HG03139 (cell line): Measurements from ENCODE around the gene NUP188.

Source experiments
- ATAC-seq: cut with Tn5 transposase; IDR thresholded peaks from one replicate; pipeline ENCODE4 v1.9.1; 2021; ENCODE audit not compliant: unreplicated experiment

NUP188 gene

DNA sequence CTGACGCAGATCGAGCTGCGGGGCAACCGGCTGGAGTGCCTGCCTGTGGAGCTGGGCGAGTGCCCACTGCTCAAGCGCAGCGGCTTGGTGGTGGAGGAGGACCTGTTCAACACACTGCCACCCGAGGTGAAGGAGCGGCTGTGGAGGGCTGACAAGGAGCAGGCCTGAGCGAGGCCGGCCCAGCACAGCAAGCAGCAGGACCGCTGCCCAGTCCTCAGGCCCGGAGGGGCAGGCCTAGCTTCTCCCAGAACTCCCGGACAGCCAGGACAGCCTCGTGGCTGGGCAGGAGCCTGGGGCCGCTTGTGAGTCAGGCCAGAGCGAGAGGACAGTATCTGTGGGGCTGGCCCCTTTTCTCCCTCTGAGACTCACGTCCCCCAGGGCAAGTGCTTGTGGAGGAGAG lies 31.3 kb upstream of the NUP188 start:
- ATAC-seq, result no peak

DNA sequence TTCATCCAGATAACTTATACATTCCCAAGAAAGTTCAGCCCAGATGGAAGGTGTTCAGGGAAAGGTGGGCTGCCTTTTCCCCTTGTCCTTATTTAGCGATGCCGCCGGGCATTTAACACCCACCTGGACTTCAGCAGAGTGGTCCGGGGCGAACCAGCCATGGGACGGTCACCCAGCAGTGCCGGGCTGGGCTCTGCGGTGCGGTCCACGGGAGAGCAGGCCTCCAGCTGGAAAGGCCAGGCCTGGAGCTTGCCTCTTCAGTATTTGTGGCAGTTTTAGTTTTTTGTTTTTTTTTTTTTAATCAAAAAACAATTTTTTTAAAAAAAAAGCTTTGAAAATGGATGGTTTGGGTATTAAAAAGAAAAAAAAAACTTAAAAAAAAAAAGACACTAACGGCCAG lies 30.8 kb upstream of the NUP188 start:
- no peak for ATAC-seq

DNA sequence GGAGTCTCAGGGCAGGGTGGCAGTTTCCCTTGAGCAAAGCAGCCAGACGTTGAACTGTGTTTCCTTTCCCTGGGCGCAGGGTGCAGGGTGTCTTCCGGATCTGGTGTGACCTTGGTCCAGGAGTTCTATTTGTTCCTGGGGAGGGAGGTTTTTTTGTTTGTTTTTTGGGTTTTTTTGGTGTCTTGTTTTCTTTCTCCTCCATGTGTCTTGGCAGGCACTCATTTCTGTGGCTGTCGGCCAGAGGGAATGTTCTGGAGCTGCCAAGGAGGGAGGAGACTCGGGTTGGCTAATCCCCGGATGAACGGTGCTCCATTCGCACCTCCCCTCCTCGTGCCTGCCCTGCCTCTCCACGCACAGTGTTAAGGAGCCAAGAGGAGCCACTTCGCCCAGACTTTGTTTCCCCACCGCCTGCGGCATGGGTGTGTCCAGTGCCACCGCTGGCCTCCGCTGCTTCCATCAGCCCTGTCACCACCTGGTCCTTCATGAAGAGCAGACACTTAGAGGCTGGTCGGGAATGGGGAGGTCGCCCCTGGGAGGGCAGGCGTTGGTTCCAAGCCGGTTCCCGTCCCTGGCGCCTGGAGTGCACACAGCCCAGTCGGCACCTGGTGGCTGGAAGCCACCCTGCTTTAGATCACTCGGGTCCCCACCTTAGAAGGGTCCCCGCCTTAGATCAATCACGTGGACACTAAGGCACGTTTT lies 30.2 kb upstream of the NUP188 start:
- ATAC-seq, result no peak

DNA sequence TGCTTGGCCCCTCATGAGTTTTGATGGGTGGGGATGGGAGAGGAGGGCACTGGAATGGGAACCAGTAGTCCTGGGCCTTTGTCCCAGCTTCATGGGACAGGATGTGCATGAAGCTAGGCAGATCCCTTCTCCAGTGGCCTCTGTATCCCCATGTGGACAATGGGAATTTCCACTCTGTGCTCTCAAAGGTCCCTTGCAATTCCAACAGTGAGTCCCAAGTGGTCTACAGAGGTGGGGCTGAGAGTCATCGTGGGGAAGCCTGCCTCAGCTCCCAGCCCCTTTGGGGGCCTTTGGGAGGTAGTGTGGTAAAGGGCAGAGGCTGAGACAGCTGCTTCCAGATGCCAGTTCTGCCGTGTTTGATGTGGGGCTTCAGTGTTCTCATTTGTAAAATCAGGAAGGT lies 28.6 kb upstream of the NUP188 start:
- no peak for ATAC-seq

DNA sequence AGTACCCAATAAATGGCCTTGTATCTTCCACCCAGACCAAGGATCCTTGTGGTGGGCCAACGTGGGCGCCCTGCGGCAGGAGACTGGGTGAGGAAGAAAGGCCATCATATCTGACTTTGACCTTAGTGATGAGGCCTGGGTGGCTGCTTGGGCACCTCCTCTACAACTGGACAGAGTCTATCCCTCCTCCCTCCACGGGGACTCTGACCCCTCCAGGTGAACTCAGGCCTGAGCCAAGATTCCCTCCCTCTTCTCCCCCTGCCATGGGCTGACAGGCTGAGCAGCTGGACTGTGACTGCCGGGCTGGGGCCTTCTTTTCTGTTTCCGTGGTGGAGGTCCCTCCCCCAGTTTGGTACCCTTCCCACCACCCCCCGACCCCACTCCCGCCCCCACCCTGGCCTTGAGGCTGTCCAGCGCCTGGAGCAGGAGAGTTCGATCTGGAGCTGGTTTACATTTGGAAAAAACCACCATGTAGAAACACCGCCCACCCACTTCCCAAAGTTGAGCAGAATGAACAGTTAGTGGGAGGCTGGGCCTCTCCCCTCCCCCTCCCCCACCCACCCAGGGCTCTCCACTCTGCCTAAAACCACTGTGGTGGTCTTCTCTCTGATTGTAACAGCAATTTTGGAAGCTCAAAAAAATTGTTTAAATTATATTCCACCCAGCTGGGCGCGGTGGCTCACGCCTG lies 28.0 kb upstream of the NUP188 start:
- no peak for ATAC-seq

DNA sequence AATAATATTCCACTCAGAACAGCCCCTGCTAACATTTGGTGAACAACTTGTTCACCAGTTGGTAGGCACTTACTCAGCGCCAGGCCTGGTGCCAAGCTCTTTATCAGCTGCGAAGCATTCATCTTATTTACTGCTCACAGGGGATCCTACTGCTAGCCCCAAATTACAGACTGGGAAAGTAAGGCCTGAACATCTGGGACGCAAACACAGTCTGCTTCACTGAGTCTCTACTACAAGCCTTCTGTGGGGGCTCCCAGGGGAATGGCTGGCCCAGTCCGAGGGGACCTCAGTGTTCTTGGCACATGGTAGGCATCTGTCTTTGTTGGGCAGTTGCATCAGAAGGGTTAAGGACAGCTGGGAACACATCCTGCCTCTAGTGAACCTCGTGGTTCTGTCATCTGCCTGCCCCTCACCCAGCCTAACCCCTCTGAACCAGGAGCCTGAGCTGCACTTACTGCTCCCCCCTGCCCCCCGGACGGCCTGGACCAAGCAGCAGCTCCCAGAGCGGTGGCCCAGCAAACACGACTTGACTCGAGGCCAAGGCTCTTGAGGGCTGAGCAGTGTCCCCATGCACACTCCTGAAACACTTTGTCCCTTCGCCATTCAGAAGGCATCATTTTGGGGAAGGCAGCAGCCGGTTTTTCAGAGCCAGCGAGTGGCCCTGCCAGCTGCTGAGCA lies 27.0 kb upstream of the NUP188 start, which contains the start of gene PHYHD1:
Gene PHYHD1 (plus strand): TSS at position 602 of the 678 bp plus-strand sequence. CDS start 1,342 bp downstream, outside the sequence.
- no peak for ATAC-seq

DNA sequence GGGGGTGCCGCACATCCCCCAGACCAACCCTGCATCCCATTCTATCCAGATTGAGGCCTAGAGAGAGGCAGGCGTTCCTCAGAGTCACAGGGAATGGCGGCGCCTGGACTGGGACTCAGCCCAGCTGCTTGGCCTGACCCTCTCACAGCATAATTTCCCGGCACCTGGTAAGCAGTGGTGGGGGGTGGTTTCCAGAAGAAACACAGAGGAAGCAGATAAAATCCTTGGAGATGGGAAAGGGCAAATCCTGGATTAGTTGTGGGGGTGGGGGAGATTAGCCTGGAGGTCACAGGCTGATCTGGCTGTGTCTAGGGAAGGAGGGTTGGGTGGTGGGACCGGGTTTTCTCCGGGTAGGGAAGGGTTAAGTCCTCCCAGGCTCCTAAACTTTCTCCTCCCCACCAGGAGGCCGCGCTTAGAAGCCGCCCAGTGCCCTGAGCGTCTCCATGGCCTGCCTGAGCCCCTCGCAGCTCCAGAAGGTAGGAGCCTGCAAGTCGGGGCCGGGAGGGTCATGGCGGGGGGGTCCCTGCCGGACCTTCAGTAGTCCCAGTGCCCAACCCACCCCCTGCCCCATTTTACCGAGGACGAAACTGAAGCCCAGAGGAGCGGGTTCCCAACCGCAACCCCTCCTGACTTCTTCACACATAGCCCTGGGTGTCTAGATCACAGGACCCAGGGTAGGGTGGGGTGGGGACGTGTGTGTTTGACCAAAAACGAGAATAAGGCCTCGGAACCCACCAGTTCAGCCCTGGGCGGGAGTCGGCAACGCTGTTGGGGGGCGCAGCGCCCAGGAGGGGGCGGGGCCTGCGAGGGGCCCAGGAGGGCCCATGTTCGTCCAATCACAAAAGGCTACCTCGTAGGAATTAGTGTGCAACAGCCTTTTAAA lies 25.4 kb upstream of the NUP188 start:
- no peak for ATAC-seq

DNA sequence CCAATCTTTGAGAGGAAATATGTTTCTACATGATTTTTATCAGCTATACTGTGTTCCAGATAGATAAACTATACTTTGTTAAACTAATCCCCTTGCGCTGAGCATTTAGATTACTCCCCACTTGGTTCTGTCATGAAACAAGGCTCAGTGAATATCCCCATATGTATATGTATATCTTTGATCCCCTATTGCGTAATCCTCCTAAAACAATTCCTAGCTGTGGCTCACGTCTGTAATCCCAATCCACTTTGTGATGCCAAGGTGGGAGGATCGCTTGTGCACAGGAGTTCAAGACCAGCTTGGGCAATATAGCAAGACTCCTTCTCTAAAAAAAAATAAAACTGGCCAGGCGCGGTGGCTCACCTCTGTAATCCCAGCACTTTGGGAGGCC lies 24.0 kb upstream of the NUP188 start:
- ATAC-seq, result no peak

DNA sequence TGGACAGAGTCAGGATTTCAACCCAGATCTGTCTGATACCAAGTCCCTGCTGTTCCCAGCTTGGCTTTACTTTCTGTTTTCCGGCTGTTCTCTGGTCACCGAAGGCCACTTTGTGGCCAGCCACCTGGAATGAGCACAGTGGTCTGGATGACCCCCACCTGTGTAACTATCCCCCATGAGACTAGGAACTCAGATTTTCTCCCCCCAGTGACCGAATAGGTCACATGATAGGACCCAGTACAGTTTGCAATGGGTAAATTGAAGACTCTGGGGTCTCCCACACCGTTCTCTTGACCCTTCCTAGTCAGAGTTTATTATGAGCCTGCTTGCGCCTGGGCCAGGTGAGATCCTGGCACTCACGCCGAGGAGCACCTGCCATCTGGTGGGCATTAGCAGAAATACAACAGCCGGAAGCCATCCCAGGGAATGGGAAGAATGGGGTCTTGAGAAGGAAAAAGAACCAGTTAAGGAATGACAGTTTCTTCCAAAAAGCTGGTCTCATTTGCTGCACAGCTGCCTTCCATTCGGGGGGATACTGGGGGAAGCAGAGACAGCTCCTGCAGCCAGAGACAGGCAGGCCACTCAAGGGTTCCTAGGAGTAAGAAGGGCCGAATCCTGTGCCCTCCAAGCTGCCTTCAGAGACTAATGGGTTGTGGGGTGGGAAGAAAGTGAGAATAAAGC lies 19.6 kb upstream of the NUP188 start:
- ATAC-seq, result no peak

DNA sequence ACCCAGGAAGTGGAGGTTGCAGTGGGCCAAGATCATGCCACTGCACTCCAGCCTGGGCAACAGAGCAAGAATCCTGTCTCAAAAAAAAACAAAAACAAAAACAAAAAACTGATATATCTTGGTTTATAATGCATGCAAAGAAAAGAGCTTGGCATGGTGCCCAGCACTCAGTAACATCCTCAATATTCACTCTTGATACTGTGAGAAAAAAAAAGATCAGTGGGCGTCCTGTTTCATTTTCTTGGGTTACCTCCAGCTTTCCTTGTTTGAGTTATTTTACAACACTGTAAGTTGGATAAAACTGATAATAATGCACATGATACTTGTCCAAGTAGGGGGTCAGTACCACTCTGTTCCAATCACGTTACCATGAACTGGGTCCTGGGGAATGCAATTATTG lies 18.9 kb upstream of the NUP188 start:
- no peak for ATAC-seq

DNA sequence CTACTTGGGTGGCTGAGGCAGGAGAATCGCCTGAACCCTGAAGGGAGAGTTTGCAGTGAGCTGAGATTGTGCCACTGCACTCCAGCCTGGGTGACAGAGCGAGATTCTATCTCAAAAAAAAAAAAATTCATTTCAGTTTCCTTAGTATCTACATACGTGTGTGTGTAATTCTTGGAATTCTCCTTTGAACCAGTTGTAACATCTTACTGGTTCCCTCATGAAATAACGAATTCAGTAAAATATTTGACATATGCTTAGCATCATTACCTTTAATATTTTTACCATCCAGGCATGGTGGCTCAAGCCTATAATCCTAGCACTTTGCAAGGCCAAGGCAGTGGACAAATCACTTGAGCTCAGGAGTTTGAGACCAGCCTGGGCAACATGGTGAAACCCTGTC lies 17.9 kb upstream of the NUP188 start:
- ATAC-seq, result no peak

DNA sequence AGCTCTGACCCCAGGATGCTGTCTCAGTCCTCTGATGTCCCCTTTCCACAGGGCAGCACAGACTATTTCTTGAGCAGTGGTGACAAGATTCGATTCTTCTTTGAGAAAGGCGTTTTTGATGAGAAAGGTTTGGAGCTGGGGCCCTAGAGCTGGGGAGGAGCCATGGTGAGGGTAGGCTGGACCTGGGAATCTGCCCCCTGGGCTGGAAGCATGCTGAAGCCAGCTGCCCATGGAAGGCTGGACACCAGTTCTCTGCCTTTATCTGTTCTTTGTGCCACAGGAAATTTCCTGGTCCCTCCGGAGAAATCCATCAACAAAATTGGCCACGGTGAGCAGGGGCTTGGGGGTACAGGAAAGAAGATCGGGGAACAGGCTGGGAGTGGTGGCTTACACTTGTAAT lies 13.8 kb upstream of the NUP188 start:
- no peak for ATAC-seq

DNA sequence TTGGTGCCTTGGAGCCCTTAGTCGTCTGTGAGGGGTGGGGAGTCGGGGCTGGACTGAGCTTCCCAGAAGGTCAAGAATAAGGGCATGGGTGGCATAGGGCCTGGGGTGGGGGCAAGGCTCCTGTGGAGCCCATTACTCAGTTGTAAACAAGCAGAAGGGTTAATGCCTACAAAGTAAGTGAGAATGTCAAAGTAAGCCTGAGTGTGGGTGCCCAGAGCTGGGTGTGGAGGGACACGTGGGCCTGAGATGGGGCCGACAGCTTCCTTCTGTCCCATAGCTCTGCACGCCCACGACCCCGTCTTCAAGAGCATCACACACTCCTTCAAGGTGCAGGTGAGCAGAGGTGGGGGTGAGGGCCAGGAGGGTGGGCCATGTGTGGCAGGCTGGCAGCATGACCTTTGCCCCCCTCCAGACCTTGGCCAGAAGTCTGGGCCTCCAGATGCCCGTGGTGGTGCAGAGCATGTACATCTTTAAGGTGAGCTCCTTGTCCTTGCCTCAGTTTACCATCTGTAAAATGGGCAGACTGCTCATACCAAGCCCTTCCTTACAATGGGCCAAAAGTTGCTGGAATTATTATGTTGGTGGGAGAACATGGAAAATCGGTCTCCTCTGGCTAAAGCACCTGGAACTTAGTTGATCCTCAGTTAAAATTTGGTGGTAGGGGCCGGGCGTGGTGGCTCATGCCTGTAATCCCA lies 11.2 kb upstream of the NUP188 start:
- no peak for ATAC-seq

DNA sequence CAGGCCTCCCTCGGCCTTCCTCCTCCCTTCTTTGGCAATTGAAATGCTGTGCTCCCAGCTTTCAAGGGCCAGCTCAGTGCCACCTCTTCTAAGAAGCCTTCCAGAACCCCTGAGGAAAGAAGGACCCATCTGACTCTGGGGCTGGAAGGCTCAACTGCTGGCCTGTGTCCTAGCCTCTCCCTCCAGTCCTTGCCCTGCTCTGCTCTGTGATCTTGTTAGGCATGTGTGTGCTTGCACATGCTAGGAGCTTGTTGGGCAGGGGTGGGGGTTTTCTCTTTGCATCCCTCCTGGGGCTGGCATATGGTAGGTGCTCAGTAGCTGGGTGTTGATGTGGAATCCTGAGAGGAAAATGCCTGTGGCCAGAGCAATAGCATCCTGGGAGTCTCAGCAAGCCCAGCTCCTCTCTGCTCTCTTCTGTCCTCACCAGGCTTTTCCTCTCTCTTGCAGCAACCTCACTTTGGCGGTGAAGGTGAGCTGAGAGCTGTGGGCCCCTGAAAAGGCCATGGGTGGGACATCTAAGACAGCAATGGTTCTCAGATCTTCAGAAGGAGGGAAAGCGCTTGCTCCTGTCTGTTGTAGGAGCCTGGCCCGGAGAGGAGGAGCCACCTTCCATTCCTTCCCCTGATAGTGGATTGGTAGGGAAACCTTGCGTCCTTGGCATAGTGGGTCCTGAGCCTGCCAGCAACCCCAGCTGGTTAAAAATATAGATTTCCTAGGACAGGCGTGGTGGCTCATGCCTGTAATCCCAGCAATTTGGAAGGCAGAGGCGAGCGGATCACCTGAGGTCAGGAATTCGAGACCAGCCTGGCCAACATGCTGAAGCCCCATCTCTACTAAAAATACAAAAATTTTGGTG lies 10.0 kb upstream of the NUP188 start:
- no peak for ATAC-seq

DNA sequence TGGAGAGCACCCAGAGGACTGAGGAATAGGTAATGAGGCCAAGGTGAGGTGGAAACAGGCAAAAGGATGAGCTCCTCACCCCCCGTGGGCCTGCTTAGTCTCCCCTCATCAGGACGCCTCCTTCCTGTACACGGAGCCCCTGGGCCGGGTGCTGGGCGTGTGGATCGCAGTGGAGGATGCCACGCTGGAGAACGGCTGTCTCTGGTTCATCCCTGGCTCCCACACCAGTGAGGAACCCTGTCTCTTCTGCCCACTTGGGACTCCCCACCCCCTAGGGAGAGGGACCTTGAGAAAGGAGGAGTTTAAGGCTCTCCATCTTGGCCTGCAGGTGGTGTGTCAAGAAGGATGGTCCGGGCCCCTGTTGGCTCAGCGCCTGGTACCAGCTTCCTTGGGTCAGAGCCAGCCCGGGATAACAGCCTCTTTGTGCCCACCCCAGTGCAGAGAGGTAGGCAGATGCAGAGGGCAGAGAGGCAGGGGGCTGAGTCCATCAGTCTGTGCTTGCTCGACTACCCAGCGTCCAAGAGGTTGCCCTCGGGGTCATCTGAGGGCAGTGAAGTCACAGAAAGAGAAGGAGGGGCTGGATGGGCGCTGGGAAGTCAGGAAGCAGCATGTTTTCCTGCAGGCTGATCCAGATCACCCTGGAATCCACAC lies 7.1 kb upstream of the NUP188 start:
- no peak for ATAC-seq

DNA sequence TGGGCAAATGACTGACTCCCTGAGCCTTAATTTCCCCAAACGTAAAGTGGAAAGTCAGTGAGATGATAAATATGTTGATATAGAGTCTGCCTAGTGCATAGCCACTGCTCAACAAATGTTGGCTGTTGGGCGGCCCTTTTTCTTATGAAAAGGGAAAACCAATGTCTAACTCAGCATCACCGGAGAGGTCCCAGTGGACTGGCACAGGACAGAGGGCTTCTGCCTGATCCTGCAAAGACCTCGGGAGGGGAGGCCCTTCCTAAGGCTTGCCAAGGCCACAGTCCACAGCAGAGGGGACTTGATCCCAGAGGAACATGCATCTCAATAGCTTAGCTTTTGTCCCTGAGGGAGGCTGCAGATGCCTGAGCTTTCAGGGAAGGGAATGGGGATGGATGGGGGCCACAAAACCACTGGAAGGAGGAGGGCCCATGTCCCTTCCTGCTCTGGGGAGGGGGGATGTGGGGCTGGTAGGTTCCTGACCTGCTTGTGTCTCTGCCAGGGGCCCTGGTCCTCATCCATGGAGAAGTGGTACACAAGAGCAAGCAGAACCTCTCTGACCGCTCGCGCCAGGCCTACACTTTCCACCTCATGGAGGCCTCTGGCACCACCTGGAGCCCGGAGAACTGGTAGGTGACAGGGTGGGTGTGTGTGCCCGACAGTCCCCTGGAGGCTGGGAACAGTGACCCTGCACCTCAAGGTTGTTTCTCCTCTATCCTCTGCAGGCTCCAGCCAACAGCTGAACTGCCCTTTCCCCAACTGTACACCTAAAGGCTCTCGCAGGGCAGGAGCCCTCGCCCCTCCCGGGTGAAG lies 6.3 kb upstream of the NUP188 start:
- ATAC-seq, result no peak

DNA sequence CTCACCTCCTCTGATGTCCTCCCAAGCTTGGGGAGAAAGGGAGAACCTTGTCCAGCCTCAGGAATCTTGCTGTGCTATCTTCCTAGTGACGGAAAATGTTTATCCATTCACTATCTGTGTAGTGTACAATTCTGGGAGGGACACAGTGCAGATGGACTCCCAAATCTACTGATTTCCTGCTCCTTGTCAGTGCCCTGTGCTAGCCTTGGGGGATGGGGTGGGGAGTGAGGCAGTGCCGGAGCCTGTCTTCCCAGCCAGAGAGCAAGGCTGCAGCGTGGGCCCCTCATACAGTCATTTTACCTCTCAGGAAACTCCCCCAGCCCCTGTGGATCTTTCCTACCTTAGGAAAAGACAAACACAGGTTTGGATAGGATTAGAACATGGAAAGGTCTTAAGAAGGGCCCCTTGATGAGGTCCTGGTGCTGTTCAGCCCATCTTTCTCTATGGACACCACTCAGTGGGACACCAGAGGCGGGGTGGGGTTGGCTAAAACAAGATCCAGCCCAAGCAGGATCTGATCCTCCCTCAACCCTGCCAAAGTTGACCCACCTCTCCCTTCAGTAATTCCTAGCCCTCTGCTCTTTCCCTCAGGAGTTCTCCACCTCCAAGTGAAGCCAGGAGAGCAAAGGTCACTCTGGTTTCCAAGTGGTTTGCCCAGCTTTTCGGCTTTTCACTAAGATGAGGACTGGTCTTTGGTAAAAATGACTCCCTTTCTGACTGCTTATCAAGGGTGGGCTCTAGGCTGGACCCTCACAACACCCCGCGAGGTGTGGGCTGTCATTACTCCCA lies 3.5 kb upstream of the NUP188 start:
- ATAC-seq, result no peak
